22Rv1 (cell line): Measurements from ENCODE around the gene IQSEC2.

Experiments
- ZFX ChIP-seq: fragments of 450-650 bp; IDR thresholded peaks from 2 replicates; pipeline ENCODE4 v1.6.1; 2017; ENCODE audit warnings: antibody characterized with exemption, borderline replicate concordance
- TF ChIP-seq, protein P1 (sequence below): fragments of 450-650 bp; IDR thresholded peaks from 2 replicates; pipeline ENCODE4 v1.5.1; 2017; ENCODE audit warnings: mild to moderate bottlenecking

DNA sequence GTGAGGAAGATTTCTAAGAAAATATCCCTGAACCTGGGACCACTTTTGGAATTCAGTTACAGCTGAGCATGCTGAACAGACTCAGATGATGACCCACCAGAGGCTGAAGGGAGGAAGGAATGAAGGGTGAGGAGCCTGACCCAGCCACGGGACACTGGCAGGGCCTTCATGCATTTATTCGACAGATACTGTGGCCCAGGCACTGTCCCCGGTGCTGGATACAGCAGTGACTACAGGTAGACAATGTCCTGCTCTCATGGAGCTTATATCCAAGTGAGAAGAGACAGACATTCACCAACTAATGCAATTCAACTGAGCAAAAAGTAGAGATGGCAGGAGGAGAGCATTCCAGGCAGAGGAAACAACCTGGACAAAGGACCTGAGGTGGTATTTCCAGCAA is 2.2 kb upstream of the IQSEC2 start:
- TF ChIP-seq, protein P1, sequence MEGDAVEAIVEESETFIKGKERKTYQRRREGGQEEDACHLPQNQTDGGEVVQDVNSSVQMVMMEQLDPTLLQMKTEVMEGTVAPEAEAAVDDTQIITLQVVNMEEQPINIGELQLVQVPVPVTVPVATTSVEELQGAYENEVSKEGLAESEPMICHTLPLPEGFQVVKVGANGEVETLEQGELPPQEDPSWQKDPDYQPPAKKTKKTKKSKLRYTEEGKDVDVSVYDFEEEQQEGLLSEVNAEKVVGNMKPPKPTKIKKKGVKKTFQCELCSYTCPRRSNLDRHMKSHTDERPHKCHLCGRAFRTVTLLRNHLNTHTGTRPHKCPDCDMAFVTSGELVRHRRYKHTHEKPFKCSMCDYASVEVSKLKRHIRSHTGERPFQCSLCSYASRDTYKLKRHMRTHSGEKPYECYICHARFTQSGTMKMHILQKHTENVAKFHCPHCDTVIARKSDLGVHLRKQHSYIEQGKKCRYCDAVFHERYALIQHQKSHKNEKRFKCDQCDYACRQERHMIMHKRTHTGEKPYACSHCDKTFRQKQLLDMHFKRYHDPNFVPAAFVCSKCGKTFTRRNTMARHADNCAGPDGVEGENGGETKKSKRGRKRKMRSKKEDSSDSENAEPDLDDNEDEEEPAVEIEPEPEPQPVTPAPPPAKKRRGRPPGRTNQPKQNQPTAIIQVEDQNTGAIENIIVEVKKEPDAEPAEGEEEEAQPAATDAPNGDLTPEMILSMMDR: no peak
- TF ChIP-seq ZFX: no peak
